ENCODE results near the gene MRAP.

Gene MRAP

DNA sequence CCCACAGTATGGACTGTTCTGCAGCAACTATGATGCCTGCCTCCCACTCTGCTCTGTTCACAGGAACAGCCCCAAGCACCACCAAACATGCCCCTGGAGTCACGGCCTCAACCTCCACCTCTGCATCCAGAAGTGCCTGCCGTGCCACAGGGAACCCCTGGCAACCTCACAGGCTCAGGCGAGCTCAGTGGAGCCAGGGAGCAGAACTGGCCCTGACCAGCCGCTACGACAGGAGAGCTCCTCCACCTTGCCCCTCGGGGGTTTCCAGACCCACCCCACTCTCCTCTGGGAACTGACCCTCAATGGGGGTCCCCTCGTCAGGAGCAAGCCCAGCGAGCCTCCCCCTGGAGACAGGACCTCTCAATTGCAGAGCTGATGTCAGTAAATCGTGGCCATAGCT, 13.0 kb downstream of the MRAP start:
- H3K36me3 ChIP-seq (ENCODE audit: control insufficient read depth in 2 of 2, insufficient read depth in 2 of 2, low read length in 2 of 2), result peaks cover 21% of the 10 kb centered on the region in 2 donors
- H3K4me3 ChIP-seq (ENCODE audit: low read length in 2 of 2), result no peak overlapping the region
- no peaks in the 10 kb centered on the region for H3K4me1 ChIP-seq (ENCODE audit: control insufficient read depth, insufficient read depth, low read length)
- no peaks in the 10 kb centered on the region for H3K9me3 ChIP-seq (ENCODE audit: control insufficient read depth in 2 of 2, low read length in 2 of 2)
- no peaks in the 10 kb centered on the region for H3K27me3 ChIP-seq (ENCODE audit: control insufficient read depth in 1 of 2, insufficient read depth in 2 of 2, low read length in 2 of 2)
- H3K9ac ChIP-seq (ENCODE audit: low read length in 2 of 2), result no peak overlapping the region
- H3K27ac ChIP-seq (ENCODE audit: low read length), result no peak overlapping the region

DNA sequence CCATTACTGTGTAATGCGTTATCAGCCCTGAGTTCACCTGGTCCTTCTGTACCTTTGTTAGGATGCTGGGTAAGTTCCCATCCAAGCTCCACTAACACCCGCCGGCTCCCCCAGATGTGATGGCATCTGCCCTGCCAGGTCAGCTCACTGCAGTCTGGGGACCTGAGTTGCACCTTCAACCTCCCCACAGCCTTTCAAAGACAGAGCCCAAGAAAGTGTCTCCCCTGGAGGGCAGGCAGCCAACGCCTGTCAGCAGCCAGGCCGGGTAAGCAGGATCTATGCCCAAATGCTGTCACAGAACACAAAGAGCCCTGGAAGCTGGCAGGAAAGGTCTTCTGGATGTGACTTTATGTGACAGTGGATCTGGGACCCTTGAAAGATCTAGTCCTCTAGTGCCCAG, 13.7 kb downstream of the MRAP start:
- H3K4me3 ChIP-seq (ENCODE audit: low read length in 2 of 2), result no peak overlapping the region
- no peaks in the 10 kb centered on the region for H3K27me3 ChIP-seq (ENCODE audit: control insufficient read depth in 1 of 2, insufficient read depth in 2 of 2, low read length in 2 of 2)
- H3K9ac ChIP-seq (ENCODE audit: low read length in 2 of 2), result no peak overlapping the region
- H3K9me3 ChIP-seq (ENCODE audit: control insufficient read depth in 2 of 2, low read length in 2 of 2), result no peaks in the 10 kb centered on the region
- peaks cover 24 to 28% of the 10 kb centered on the region in 2 donors for H3K36me3 ChIP-seq (ENCODE audit: control insufficient read depth in 2 of 2, insufficient read depth in 2 of 2, low read length in 2 of 2)
- no peak overlapping the region for H3K27ac ChIP-seq (ENCODE audit: low read length)
- H3K4me1 ChIP-seq (ENCODE audit: control insufficient read depth, insufficient read depth, low read length), result no peaks in the 10 kb centered on the region

GRCh38 chr21:32312976-32313375, 14.3 kb downstream of the MRAP start:
- H3K4me3 ChIP-seq (ENCODE audit: low read length in 2 of 2), result no peak overlapping the region
- no peaks in the 10 kb centered on the region for H3K4me1 ChIP-seq (ENCODE audit: control insufficient read depth, insufficient read depth, low read length)
- H3K9ac ChIP-seq (ENCODE audit: low read length in 2 of 2), result no peak overlapping the region
- peaks cover 25 to 34% of the 10 kb centered on the region in 2 donors for H3K36me3 ChIP-seq (ENCODE audit: control insufficient read depth in 2 of 2, insufficient read depth in 2 of 2, low read length in 2 of 2)
- H3K27ac ChIP-seq (ENCODE audit: low read length), result no peak overlapping the region
- no peaks in the 10 kb centered on the region for H3K9me3 ChIP-seq (ENCODE audit: control insufficient read depth in 2 of 2, low read length in 2 of 2)
- no peaks in the 10 kb centered on the region for H3K27me3 ChIP-seq (ENCODE audit: control insufficient read depth in 1 of 2, insufficient read depth in 2 of 2, low read length in 2 of 2)

DNA sequence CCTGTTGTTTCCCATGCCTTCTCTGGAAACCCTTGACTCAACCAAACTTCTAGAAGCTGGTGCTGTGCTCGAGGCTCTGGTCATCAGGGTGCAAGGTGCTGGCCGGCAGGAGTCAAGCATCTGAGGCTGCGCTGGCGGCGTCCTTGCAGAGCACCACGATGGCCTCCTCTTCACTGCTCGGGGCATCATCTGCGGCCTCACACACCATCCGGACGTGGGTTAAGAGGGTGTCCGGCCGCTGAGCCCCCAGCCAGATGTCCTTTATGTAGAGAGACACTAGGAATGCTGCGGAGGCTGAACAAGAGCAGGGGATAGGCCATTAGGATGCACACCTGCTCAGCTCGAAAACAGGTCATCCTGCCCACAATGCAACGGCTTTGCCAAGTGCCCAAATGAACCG, 16.2 kb downstream of the MRAP start:
- Histone ChIP-seq H3K27me3 (ENCODE audit: control insufficient read depth in 1 of 2, insufficient read depth in 2 of 2, low read length in 2 of 2) (no peaks in the 10 kb centered on the region), H3K4me1 (ENCODE audit: control insufficient read depth, insufficient read depth, low read length) (no peaks in the 10 kb centered on the region), H3K9me3 (ENCODE audit: control insufficient read depth in 2 of 2, low read length in 2 of 2) (no peaks in the 10 kb centered on the region), H3K4me3 (ENCODE audit: low read length in 2 of 2) (no peak overlapping the region), H3K36me3 (ENCODE audit: control insufficient read depth in 2 of 2, insufficient read depth in 2 of 2, low read length in 2 of 2) (peaks cover 40 to 48% of the 10 kb centered on the region in 2 donors), H3K9ac (ENCODE audit: low read length in 2 of 2) (no peak overlapping the region), H3K27ac (ENCODE audit: low read length) (no peak overlapping the region)

- H3K27ac ChIP-seq (ENCODE audit: low read length), result no peak overlapping the region
- H3K9me3 ChIP-seq (ENCODE audit: control insufficient read depth in 2 of 2, low read length in 2 of 2), result no peaks in the 10 kb centered on the region
- no peaks in the 10 kb centered on the region for H3K4me1 ChIP-seq (ENCODE audit: control insufficient read depth, insufficient read depth, low read length)
- no peak overlapping the region for H3K9ac ChIP-seq (ENCODE audit: low read length in 2 of 2)
- H3K4me3 ChIP-seq (ENCODE audit: low read length in 2 of 2), result no peak overlapping the region
- no peaks in the 10 kb centered on the region for H3K27me3 ChIP-seq (ENCODE audit: control insufficient read depth in 1 of 2, insufficient read depth in 2 of 2, low read length in 2 of 2)
- H3K36me3 ChIP-seq (ENCODE audit: control insufficient read depth in 2 of 2, insufficient read depth in 2 of 2, low read length in 2 of 2), result peaks cover 49 to 54% of the 10 kb centered on the region in 2 donors
These were observed 17.0 kb downstream of the MRAP start for GRCh38 chr21:32315511-32316281.

- no peak overlapping the region for H3K27ac ChIP-seq (ENCODE audit: low read length)
- no peak overlapping the region for H3K4me3 ChIP-seq (ENCODE audit: low read length in 2 of 2)
- no peaks in the 10 kb centered on the region for H3K27me3 ChIP-seq (ENCODE audit: control insufficient read depth in 1 of 2, insufficient read depth in 2 of 2, low read length in 2 of 2)
- no peaks in the 10 kb centered on the region for H3K9me3 ChIP-seq (ENCODE audit: control insufficient read depth in 2 of 2, low read length in 2 of 2)
- H3K4me1 ChIP-seq (ENCODE audit: control insufficient read depth, insufficient read depth, low read length), result no peaks in the 10 kb centered on the region
- peaks cover 58 to 62% of the 10 kb centered on the region in 2 donors for H3K36me3 ChIP-seq (ENCODE audit: control insufficient read depth in 2 of 2, insufficient read depth in 2 of 2, low read length in 2 of 2)
- no peak overlapping the region for H3K9ac ChIP-seq (ENCODE audit: low read length in 2 of 2)
These were observed 17.9 kb downstream of the MRAP start for GRCh38 chr21:32316361-32317215.

DNA sequence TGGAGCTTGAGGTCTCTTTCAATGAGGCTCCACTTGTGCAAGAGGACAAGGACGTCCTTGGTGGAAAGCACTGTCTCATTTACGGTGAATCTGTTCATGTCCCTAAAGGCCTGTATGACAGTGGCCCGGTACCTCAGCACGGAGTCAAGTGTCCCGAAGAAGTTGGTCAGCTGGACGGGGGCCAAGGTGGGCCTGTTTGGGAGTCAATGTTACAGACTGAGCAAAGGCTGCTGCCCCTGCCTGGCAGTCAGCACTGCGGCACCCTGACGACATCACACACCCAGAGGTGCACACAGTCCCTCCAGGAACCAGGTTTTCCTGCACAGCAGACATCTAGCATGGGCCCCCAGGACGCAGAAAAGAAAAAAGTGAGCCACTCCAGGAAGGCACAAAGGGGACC, 19.1 kb downstream of the MRAP start:
- Histone ChIP-seq H3K9ac (ENCODE audit: low read length in 2 of 2) (no peak overlapping the region), H3K4me3 (ENCODE audit: low read length in 2 of 2) (no peak overlapping the region), H3K4me1 (ENCODE audit: control insufficient read depth, insufficient read depth, low read length) (no peaks in the 10 kb centered on the region), H3K9me3 (ENCODE audit: control insufficient read depth in 2 of 2, low read length in 2 of 2) (no peaks in the 10 kb centered on the region), H3K27ac (ENCODE audit: low read length) (no peak overlapping the region), H3K36me3 (ENCODE audit: control insufficient read depth in 2 of 2, insufficient read depth in 2 of 2, low read length in 2 of 2) (peaks cover 66 to 67% of the 10 kb centered on the region in 2 donors), H3K27me3 (ENCODE audit: control insufficient read depth in 1 of 2, insufficient read depth in 2 of 2, low read length in 2 of 2) (no peaks in the 10 kb centered on the region)

DNA sequence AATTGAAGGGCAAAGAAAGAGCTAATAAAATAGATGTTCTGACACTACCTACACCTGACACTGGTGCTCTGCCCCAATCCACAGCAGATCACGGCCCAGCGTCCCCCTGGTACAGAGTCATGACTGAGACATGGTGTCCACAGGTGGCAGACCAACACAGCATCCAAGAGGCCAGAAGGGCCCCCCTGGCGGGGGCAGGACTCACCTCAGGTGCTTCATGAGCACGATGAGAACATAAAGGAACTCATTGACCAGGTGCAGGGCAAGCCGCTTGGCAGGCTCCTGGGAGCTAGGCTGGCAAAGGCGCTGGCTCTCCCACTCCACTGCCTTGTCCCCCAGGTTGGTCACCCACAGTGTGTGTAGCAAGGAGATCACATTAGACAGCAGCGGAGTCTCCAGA, 20.4 kb downstream of the MRAP start:
- no peaks in the 10 kb centered on the region for H3K9me3 ChIP-seq (ENCODE audit: control insufficient read depth in 2 of 2, low read length in 2 of 2)
- H3K27me3 ChIP-seq (ENCODE audit: control insufficient read depth in 1 of 2, insufficient read depth in 2 of 2, low read length in 2 of 2), result no peaks in the 10 kb centered on the region
- no peaks in the 10 kb centered on the region for H3K4me1 ChIP-seq (ENCODE audit: control insufficient read depth, insufficient read depth, low read length)
- no peak overlapping the region for H3K27ac ChIP-seq (ENCODE audit: low read length)
- no peak overlapping the region for H3K4me3 ChIP-seq (ENCODE audit: low read length in 2 of 2)
- H3K9ac ChIP-seq (ENCODE audit: low read length in 2 of 2), result no peak overlapping the region
- peaks cover 74 to 77% of the 10 kb centered on the region in 2 donors for H3K36me3 ChIP-seq (ENCODE audit: control insufficient read depth in 2 of 2, insufficient read depth in 2 of 2, low read length in 2 of 2)

GRCh38 chr21:32320059-32320458, 21.4 kb downstream of the MRAP start:
- H3K4me3 ChIP-seq (ENCODE audit: low read length in 2 of 2), result no peak overlapping the region
- H3K4me1 ChIP-seq (ENCODE audit: control insufficient read depth, insufficient read depth, low read length), result no peaks in the 10 kb centered on the region
- peaks cover 75 to 82% of the 10 kb centered on the region in 2 donors for H3K36me3 ChIP-seq (ENCODE audit: control insufficient read depth in 2 of 2, insufficient read depth in 2 of 2, low read length in 2 of 2)
- H3K27ac ChIP-seq (ENCODE audit: low read length), result no peak overlapping the region
- H3K27me3 ChIP-seq (ENCODE audit: control insufficient read depth in 1 of 2, insufficient read depth in 2 of 2, low read length in 2 of 2), result no peaks in the 10 kb centered on the region
- H3K9me3 ChIP-seq (ENCODE audit: control insufficient read depth in 2 of 2, low read length in 2 of 2), result no peaks in the 10 kb centered on the region
- no peak overlapping the region for H3K9ac ChIP-seq (ENCODE audit: low read length in 2 of 2)

DNA sequence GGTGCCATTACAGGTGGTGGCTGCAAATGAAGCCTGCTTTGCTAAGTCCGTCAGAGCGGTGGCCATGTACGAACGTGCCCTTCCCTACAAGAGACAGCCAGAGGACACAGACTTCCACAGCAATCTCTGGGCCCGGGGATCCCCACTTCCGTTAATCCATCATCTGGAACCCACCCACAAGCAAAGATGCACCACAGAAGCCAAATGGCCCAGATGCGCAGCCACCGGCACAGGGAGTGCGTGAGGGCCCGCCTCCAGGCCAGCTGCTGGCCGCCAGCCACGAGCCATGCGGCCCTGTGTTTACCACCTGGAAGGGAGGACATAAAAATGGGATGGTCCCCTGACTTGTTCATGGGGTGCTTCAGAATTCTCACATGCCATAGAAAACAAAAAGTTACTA, 22.1 kb downstream of the MRAP start:
- Histone ChIP-seq H3K9ac (ENCODE audit: low read length in 2 of 2) (no peak overlapping the region), H3K27me3 (ENCODE audit: control insufficient read depth in 1 of 2, insufficient read depth in 2 of 2, low read length in 2 of 2) (no peaks in the 10 kb centered on the region), H3K36me3 (ENCODE audit: control insufficient read depth in 2 of 2, insufficient read depth in 2 of 2, low read length in 2 of 2) (peaks cover 74 to 84% of the 10 kb centered on the region in 2 donors), H3K9me3 (ENCODE audit: control insufficient read depth in 2 of 2, low read length in 2 of 2) (no peaks in the 10 kb centered on the region), H3K27ac (ENCODE audit: low read length) (no peak overlapping the region), H3K4me3 (ENCODE audit: low read length in 2 of 2) (no peak overlapping the region), H3K4me1 (ENCODE audit: control insufficient read depth, insufficient read depth, low read length) (no peaks in the 10 kb centered on the region)

DNA sequence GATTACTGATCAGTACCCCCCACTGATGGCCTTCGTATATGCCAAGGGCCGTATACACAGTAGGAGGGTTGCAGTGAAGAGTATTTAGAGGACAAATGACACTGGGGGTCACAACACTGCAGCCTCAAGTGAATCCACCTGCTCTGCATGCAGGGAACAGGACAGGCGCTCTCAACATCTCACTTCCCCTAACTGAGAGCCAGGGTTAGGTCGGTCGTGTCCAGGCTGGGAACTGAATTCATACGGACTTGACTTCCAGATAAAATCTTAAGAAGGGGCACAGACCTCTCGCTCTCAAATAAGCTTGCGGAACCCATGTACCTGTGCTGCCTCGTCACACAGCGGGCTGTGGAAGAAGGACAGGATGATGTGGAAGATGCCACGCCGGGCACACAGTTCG, 22.8 kb downstream of the MRAP start:
- Histone ChIP-seq H3K36me3 (ENCODE audit: control insufficient read depth in 2 of 2, insufficient read depth in 2 of 2, low read length in 2 of 2) (peaks cover 67 to 76% of the 10 kb centered on the region in 2 donors), H3K4me1 (ENCODE audit: control insufficient read depth, insufficient read depth, low read length) (no peaks in the 10 kb centered on the region), H3K4me3 (ENCODE audit: low read length in 2 of 2) (no peak overlapping the region), H3K9ac (ENCODE audit: low read length in 2 of 2) (no peak overlapping the region), H3K27ac (ENCODE audit: low read length) (no peak overlapping the region), H3K9me3 (ENCODE audit: control insufficient read depth in 2 of 2, low read length in 2 of 2) (no peaks in the 10 kb centered on the region), H3K27me3 (ENCODE audit: control insufficient read depth in 1 of 2, insufficient read depth in 2 of 2, low read length in 2 of 2) (no peaks in the 10 kb centered on the region)

Measured in stomach smooth muscle (tissue), 2 donors.